ENCODE data around the gene CCDC47.

The CCDC47 gene

DNA sequence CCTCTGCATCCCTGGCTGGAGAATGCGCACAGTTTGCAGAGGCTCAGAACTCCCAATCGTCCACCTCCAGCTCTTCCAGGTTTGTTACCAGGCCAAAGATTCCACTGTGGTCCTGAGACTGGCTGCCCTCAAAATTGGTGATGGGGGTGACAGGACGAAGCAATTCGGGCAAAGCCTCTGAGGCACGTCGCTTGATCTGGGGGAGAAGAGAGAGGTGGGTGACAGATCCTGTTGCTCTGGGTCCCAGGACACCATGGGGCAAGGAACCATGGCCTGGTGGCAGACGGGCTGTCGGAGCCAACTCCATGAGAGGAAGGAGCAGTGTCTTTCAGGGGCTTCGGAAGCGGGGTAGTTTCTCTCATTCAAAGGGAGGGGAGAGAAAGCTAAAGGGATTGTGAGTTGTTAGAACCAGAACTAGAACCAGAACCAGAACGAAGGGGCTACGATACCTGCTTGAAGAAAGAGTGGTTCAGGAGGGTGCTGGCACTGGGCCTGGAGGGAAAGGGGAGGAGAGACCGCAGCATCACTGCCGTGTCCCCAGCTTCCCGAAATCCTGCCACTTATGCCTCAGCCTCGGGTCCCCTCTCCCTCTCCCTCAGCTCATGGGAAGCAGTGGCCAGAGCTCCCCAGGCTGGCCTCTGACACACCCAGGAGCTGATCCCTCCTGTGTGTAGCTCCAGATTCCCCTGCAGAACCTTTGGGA, 69.7 kb downstream of the CCDC47 start:
- Histone ChIP-seq H2AFZ (ENCODE audit: insufficient read depth, low read length, poor library complexity) (no peak overlapping the region), H3K36me3 (ENCODE audit: control insufficient read depth in 1 of 2, insufficient read depth in 2 of 2, low read length in 2 of 2) (peaks cover 12 to 18% of the 10 kb centered on the region in 2 experiments), H3K23ac (ENCODE audit: low read length) (no peak overlapping the region), H3K4me3 (ENCODE audit: low read depth, low read length) (no peak overlapping the region), H3K4me2 (ENCODE audit: low read length) (no peak overlapping the region), H4K8ac (ENCODE audit: low read depth, low read length) (no peak overlapping the region), H3K18ac (ENCODE audit: low read length) (no peak overlapping the region), H2BK12ac (ENCODE audit: low read length) (no peak overlapping the region), H3K14ac (ENCODE audit: low read length) (no peak overlapping the region), H2AK5ac (ENCODE audit: low read length) (no peak overlapping the region), H3K9ac (ENCODE audit: low read length) (no peak overlapping the region), H3K4me1 (ENCODE audit: control insufficient read depth in 1 of 2, insufficient read depth in 2 of 2, low read length in 2 of 2) (peaks cover 4 to 15% of the 10 kb centered on the region in 2 experiments), H3K9me3 (ENCODE audit: insufficient read depth, low read depth, low read length) (peaks cover 2% of the 10 kb centered on the region), H4K12ac (ENCODE audit: low read depth, low read length) (no peak overlapping the region), H2BK120ac (ENCODE audit: insufficient read depth, low read length, poor library complexity) (no peak overlapping the region), H4K91ac (ENCODE audit: low read depth, low read length) (no peak overlapping the region), H3K4ac (ENCODE audit: low read depth, low read length) (no peak overlapping the region), H2BK5ac (ENCODE audit: low read depth, low read length, poor library complexity) (no peak overlapping the region), H3K79me1 (ENCODE audit: low read length) (peaks cover 6% of the 10 kb centered on the region), H3K79me2 (ENCODE audit: control insufficient read depth, insufficient read depth, low read length, poor library complexity) (peaks cover 4% of the 10 kb centered on the region), H3K27me3 (ENCODE audit: insufficient read depth, low read length) (no peaks in the 10 kb centered on the region), H3K27ac (ENCODE audit: low read depth, low read length) (no peak overlapping the region)
- no CpG with 5 or more reads among the region's 16 CpGs for WGBS (ENCODE audit: extremely low coverage, insufficient coverage, insufficient read length)
- no peak for DNase-seq

DNA sequence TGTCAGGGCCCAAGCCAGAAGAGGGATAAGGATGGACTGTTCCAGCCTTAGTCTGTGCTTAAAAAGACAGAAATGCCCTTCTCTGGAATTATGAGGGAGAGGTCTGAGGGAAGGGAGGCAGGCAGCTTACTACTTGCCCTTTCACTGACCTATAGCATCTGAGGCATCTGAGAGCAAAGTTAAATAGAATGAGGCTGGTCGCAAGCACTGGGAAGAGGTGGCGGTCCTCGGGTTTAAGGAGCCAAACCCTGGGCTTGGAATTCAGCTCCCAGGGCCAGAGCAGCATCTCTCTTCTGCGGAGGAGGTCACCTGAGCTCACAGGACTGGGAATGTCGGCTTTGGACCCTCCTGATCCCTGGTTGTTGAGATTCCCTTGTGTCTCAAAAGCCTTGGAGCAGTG, 70.4 kb downstream of the CCDC47 start:
- Histone ChIP-seq H3K4me1 (ENCODE audit: control insufficient read depth in 1 of 2, insufficient read depth in 2 of 2, low read length in 2 of 2) (peaks cover 9 to 16% of the 10 kb centered on the region in 2 experiments), H2AFZ (ENCODE audit: insufficient read depth, low read length, poor library complexity) (no peak overlapping the region)
- WGBS (ENCODE audit: extremely low coverage, insufficient coverage, insufficient read length) = no CpG with 5 or more reads among the region's 5 CpGs

DNA sequence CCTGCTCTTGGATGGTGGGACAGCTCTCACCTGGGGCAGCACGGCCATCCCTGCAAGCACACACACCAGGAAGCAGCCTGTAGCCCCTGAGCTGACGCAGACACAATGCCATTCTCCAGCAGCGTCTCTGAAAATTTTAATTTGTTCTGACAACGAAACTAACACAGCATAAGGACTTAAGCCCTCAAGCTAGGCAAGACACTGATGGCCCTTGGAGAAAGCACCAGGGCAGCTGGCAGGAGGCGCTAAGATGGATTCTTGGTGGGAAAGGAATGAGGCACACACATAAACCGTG, 70.7 kb downstream of the CCDC47 start:
- Histone ChIP-seq H3K14ac (ENCODE audit: low read length) (no peak overlapping the region), H3K79me1 (ENCODE audit: low read length) (peaks cover 6% of the 10 kb centered on the region), H3K18ac (ENCODE audit: low read length) (no peak overlapping the region), H3K9ac (ENCODE audit: low read length) (no peak overlapping the region), H4K12ac (ENCODE audit: low read depth, low read length) (no peak overlapping the region), H3K4me3 (ENCODE audit: low read depth, low read length) (no peak overlapping the region), H3K79me2 (ENCODE audit: control insufficient read depth, insufficient read depth, low read length, poor library complexity) (peaks cover 4% of the 10 kb centered on the region), H3K4me1 (ENCODE audit: control insufficient read depth in 1 of 2, insufficient read depth in 2 of 2, low read length in 2 of 2) (peaks cover 9 to 16% of the 10 kb centered on the region in 2 experiments), H3K4ac (ENCODE audit: low read depth, low read length) (no peak overlapping the region), H3K36me3 (ENCODE audit: control insufficient read depth in 1 of 2, insufficient read depth in 2 of 2, low read length in 2 of 2) (peaks cover 15 to 21% of the 10 kb centered on the region in 2 experiments), H2BK12ac (ENCODE audit: low read length) (no peak overlapping the region), H4K8ac (ENCODE audit: low read depth, low read length) (no peak overlapping the region), H2BK5ac (ENCODE audit: low read depth, low read length, poor library complexity) (no peak overlapping the region), H3K4me2 (ENCODE audit: low read length) (no peak overlapping the region), H4K91ac (ENCODE audit: low read depth, low read length) (no peak overlapping the region), H3K9me3 (ENCODE audit: insufficient read depth, low read depth, low read length) (peaks cover 2% of the 10 kb centered on the region), H2AK5ac (ENCODE audit: low read length) (no peak overlapping the region), H3K27ac (ENCODE audit: low read depth, low read length) (no peak overlapping the region), H2BK120ac (ENCODE audit: insufficient read depth, low read length, poor library complexity) (no peak overlapping the region), H2AFZ (ENCODE audit: insufficient read depth, low read length, poor library complexity) (no peak overlapping the region), H3K23ac (ENCODE audit: low read length) (no peak overlapping the region), H3K27me3 (ENCODE audit: insufficient read depth, low read length) (no peaks in the 10 kb centered on the region)
- no peak for DNase-seq
- WGBS (ENCODE audit: extremely low coverage, insufficient coverage, insufficient read length) = no CpG with 5 or more reads among the region's 6 CpGs

More for the DNA sequence above, 70.4 kb downstream of the CCDC47 start:
- Histone ChIP-seq H3K36me3 (ENCODE audit: control insufficient read depth in 1 of 2, insufficient read depth in 2 of 2, low read length in 2 of 2) (peaks cover 15 to 21% of the 10 kb centered on the region in 2 experiments), H2BK120ac (ENCODE audit: insufficient read depth, low read length, poor library complexity) (no peak overlapping the region), H3K4ac (ENCODE audit: low read depth, low read length) (no peak overlapping the region), H3K23ac (ENCODE audit: low read length) (no peak overlapping the region), H3K9ac (ENCODE audit: low read length) (no peak overlapping the region), H4K8ac (ENCODE audit: low read depth, low read length) (no peak overlapping the region), H3K18ac (ENCODE audit: low read length) (no peak overlapping the region), H2BK5ac (ENCODE audit: low read depth, low read length, poor library complexity) (no peak overlapping the region), H3K27ac (ENCODE audit: low read depth, low read length) (no peak overlapping the region), H3K79me1 (ENCODE audit: low read length) (peaks cover 6% of the 10 kb centered on the region), H3K27me3 (ENCODE audit: insufficient read depth, low read length) (no peaks in the 10 kb centered on the region), H4K12ac (ENCODE audit: low read depth, low read length) (no peak overlapping the region), H2BK12ac (ENCODE audit: low read length) (no peak overlapping the region), H4K91ac (ENCODE audit: low read depth, low read length) (no peak overlapping the region), H3K9me3 (ENCODE audit: insufficient read depth, low read depth, low read length) (peaks cover 2% of the 10 kb centered on the region), H3K4me2 (ENCODE audit: low read length) (no peak overlapping the region), H3K4me3 (ENCODE audit: low read depth, low read length) (no peak overlapping the region), H2AK5ac (ENCODE audit: low read length) (no peak overlapping the region), H3K14ac (ENCODE audit: low read length) (no peak overlapping the region), H3K79me2 (ENCODE audit: control insufficient read depth, insufficient read depth, low read length, poor library complexity) (peaks cover 4% of the 10 kb centered on the region)
- no peak for DNase-seq

DNA sequence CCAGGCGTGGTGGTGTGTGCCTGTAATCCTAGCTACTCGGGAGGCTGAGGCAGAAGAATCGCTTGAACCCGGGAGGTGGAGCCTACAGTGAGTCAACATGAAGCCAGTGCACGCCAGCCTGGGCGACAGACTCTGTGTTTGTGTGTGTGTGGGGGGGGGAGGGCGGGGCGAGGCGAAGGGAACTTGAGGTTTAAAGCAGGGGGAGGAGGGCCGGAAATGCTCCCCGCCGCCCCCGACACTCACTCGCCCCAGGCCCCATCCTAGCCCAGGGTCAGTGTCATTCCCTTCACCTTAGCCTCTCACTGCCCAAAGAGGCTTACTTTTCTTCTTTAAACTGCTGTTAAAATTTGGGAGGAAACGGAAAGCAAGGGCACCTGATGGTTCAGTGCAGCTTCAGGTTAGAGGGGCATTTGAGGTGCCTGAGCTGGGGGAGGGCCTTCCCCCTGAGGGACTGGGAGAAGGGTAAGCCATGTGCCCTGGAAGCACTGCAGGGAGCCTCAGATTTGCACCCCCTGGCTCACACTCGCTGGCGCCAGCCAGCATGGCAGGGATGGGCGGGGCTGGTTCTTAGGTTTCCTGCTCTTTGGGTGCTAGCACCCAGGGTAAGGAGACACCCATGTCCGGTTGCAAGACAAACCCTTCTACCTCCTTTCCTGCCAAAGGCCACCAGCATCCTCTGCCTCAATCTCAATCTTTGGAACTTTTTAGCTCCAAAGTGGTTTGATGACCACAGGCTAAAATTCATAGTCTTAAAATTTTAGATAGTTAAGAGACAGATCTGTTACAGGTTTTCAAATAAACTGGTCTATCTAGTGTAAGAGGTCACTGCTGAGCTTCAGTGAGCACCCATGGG, 71.3 kb downstream of the CCDC47 start:
- Histone ChIP-seq H3K27ac (ENCODE audit: low read depth, low read length) (no peak overlapping the region), H2BK120ac (ENCODE audit: insufficient read depth, low read length, poor library complexity) (no peak overlapping the region), H3K79me2 (ENCODE audit: control insufficient read depth, insufficient read depth, low read length, poor library complexity) (peaks cover 4% of the 10 kb centered on the region), H4K12ac (ENCODE audit: low read depth, low read length) (no peak overlapping the region), H2BK12ac (ENCODE audit: low read length) (no peak overlapping the region), H3K18ac (ENCODE audit: low read length) (no peak overlapping the region), H3K9ac (ENCODE audit: low read length) (no peak overlapping the region), H3K4ac (ENCODE audit: low read depth, low read length) (no peak overlapping the region), H2AFZ (ENCODE audit: insufficient read depth, low read length, poor library complexity) (no peak overlapping the region), H3K36me3 (ENCODE audit: control insufficient read depth in 1 of 2, insufficient read depth in 2 of 2, low read length in 2 of 2) (peaks cover 15 to 27% of the 10 kb centered on the region in 2 experiments), H3K4me2 (ENCODE audit: low read length) (no peak overlapping the region), H2AK5ac (ENCODE audit: low read length) (no peak overlapping the region), H3K27me3 (ENCODE audit: insufficient read depth, low read length) (no peaks in the 10 kb centered on the region), H3K23ac (ENCODE audit: low read length) (no peak overlapping the region), H3K4me3 (ENCODE audit: low read depth, low read length) (no peak overlapping the region), H3K79me1 (ENCODE audit: low read length) (peaks cover 6% of the 10 kb centered on the region), H4K8ac (ENCODE audit: low read depth, low read length) (no peak overlapping the region), H2BK5ac (ENCODE audit: low read depth, low read length, poor library complexity) (no peak overlapping the region), H3K14ac (ENCODE audit: low read length) (no peak overlapping the region), H3K9me3 (ENCODE audit: insufficient read depth, low read depth, low read length) (peaks cover 1% of the 10 kb centered on the region), H4K91ac (ENCODE audit: low read depth, low read length) (no peak overlapping the region), H3K4me1 (ENCODE audit: control insufficient read depth in 1 of 2, insufficient read depth in 2 of 2, low read length in 2 of 2) (peaks cover 9 to 16% of the 10 kb centered on the region in 2 experiments)
- no CpG with 5 or more reads among the region's 19 CpGs for WGBS (ENCODE audit: extremely low coverage, insufficient coverage, insufficient read length)
- DNase-seq = no peak

Data from trophoblast cell (in vitro differentiated cells and primary cell).